Colonic mucosa (tissue), 4 donors: ENCODE data around the gene SOBP. TPM values are rescaled to one million over a fixed set of nuclear protein-coding genes. Genes with fewer than 3 reads are reported as not detected.

Experiments used
- DNase-seq: peaks from one replicate; pipeline ENCODE4 v3.0.0-alpha.2; 2020
- H3K27ac ChIP-seq: fragments of 200-600 bp; one replicate; pipeline ENCODE4 v1.8.0; 2021
- H3K27me3 ChIP-seq: fragments of 200-600 bp; one replicate; pipeline ENCODE4 v1.8.0; 2021
- H3K36me3 ChIP-seq: fragments of 200-600 bp; one replicate; pipeline ENCODE4 v1.8.0; 2021
- H3K4me1 ChIP-seq: fragments of 200-600 bp; one replicate; pipeline ENCODE4 v1.8.0; 2021; ENCODE audit warnings: mild to moderate bottlenecking
- H3K4me3 ChIP-seq: fragments of 200-600 bp; one replicate; pipeline ENCODE4 v1.8.0; 2021
- H3K9ac ChIP-seq, 2 donors: one replicate each; pipeline ENCODE4 v1.7.0; 2013; ENCODE audit warnings: control low read depth in 2 of 2, low read depth in 2 of 2, low read length in 2 of 2
- H3K9me3 ChIP-seq: fragments of 200-600 bp; one replicate; pipeline ENCODE4 v1.8.0; 2021
- intact Hi-C: fragments of 100-400 bp; cut with DNase I; formaldehyde crosslinking; loops from one replicate; pipeline ENCODE4 v1.14.1; 2022
- total RNA-seq, 2 donors: library from RNA; stranded (reverse); fragmentation: NEBNext Ultra II Directional in 1 of 2; extraction: Animal tissue kit (Norgen Biotek cat#: 25700) in 1 of 2; gene quantifications; one replicate each; pipeline ENCODE4 v1.2.1, GENCODE V29; 2021
- TF ChIP-seq, protein P1 (sequence below): fragments of 200-600 bp; IDR thresholded peaks from one replicate; pipeline ENCODE4 v1.8.0; 2022; ENCODE audit warnings: antibody characterized with exemption, mild to moderate bottlenecking
- donor health status: healthy.
- donor health status: DM: no; HTN: no; CAD: no.
- donor health status: DM: no; HTN: no; CAD: no.

SOBP gene
- total RNA-seq, 2 donors from 2014 or later, result 0.67 to 3.4 TPM

DNA sequence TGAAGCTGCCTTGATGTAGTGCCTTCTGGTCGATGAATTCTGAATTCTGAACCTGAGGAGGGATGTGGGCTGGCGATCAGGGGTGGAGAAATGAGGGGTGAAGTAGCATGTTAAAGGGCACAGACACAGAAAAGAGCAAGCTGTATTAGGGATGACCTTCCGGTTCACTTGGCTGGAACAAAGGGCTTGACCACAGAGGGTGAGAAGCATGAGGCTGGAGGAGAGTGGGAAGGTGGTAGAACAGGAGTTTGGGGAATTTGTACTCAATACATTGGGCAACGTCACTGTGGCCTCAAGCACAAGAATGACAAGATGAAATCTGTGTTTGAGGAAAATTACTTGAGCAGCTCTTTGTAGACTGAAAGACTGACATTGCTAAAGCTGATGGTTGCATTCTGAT lies 155.8 kb downstream of the SOBP start:
- no peak for DNase-seq
- Histone ChIP-seq H3K36me3 (no peaks in the 10 kb centered on the region), H3K27ac (no peak overlapping the region), H3K9ac (no peak overlapping the region), H3K9me3 (no peaks in the 10 kb centered on the region), H3K27me3 (no peaks in the 10 kb centered on the region), H3K4me1 (no peaks in the 10 kb centered on the region), H3K4me3 (no peak overlapping the region)
- TF ChIP-seq, protein P1, sequence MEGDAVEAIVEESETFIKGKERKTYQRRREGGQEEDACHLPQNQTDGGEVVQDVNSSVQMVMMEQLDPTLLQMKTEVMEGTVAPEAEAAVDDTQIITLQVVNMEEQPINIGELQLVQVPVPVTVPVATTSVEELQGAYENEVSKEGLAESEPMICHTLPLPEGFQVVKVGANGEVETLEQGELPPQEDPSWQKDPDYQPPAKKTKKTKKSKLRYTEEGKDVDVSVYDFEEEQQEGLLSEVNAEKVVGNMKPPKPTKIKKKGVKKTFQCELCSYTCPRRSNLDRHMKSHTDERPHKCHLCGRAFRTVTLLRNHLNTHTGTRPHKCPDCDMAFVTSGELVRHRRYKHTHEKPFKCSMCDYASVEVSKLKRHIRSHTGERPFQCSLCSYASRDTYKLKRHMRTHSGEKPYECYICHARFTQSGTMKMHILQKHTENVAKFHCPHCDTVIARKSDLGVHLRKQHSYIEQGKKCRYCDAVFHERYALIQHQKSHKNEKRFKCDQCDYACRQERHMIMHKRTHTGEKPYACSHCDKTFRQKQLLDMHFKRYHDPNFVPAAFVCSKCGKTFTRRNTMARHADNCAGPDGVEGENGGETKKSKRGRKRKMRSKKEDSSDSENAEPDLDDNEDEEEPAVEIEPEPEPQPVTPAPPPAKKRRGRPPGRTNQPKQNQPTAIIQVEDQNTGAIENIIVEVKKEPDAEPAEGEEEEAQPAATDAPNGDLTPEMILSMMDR, result no peak
- intact Hi-C loops, result no loop called here

DNA sequence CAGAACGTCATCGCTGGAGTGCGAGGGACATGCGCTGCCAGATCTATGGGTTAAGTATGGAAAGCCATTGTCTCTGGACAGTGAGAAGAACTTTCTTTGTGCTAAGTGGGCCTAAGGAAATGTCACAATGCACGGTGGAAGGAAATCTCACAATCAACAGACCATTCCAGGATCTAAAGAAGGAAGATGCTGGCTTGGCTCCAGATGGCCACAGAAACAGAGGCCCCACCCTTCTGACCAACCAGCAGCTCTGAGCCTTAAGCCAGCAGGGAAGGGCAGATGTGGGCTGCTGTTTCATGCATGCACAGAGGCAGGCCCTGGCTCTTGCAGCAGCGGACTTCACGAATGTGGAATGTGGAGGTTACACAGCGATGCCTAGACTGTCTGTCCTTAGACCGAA lies 156.3 kb downstream of the SOBP start:
- Histone ChIP-seq H3K4me3 (no peak overlapping the region), H3K4me1 (no peaks in the 10 kb centered on the region), H3K27ac (no peak overlapping the region), H3K36me3 (no peaks in the 10 kb centered on the region), H3K9ac (no peak overlapping the region), H3K27me3 (no peaks in the 10 kb centered on the region), H3K9me3 (no peaks in the 10 kb centered on the region)
- peak; percentile 37 for DNase-seq
- TF ChIP-seq, protein P1, result no peak
- intact Hi-C loops, result no loop called here

DNA sequence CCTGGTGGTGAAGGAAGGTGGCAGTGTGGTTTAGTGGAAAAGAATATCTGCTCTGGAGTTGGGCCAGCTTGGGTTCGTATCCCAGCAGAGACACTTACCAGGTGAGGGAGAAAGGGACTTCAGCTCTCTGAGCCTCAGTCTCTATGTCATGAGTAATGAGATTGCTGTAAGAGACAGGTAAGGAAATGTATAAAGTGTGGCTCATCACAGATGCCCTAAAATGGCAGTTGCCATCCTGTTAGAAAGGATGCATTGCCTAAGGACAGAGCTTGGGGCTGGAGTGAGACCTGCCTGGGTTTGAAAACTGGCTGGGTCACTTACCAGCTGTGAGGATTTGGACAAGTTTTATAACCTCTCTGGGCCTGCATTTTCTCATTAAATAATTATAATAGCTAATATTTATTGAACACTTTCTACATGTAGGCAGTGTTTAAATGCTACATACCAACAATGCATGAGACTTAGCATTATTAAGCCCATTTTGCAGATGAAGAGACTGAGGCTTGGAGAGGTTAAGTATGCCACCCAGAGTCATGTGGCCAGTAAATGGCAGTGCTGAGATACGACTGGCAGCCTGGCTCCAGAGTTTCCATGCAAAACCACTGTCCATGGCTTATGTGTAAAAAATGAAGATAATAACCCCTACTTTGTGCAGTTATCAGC lies 157.0 kb downstream of the SOBP start:
- intact Hi-C loops, result no loop called here
- no peak for DNase-seq
- Histone ChIP-seq H3K36me3 (no peaks in the 10 kb centered on the region), H3K27ac (no peak overlapping the region), H3K27me3 (no peaks in the 10 kb centered on the region), H3K4me3 (no peak overlapping the region), H3K9ac (no peak overlapping the region), H3K9me3 (no peaks in the 10 kb centered on the region), H3K4me1 (no peaks in the 10 kb centered on the region)
- TF ChIP-seq, protein P1, result no peak

DNA sequence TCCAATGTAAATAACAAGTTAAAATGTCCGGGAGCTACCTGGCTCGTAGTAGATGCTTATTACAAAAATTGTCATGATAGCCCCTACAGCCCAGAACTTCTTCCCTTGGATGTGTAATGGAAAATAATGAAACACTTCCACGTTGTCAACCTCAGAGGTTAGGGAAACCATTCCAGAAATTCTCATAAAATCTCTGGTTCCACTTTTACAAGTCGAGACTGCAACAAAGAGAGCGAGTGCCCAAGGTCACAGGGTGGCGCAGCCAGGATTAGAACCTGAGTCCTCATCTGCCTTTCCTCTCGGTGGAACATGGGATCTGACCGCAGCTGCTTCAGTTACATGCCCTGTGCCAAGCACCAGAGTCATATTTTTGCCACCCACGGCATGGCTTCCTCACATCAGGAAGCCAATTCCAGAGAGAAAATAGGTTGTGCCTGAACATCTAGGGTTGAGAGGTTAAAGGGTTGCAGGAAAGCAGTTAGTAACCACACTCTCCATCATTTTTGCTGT lies 157.6 kb downstream of the SOBP start:
- no peak overlapping the region for H3K9ac ChIP-seq
- H3K9me3 ChIP-seq, result no peaks in the 10 kb centered on the region
- no peak overlapping the region for H3K27ac ChIP-seq
- intact Hi-C loops, result no loop called here
- no peaks in the 10 kb centered on the region for H3K27me3 ChIP-seq
- H3K4me3 ChIP-seq, result no peak overlapping the region
- TF ChIP-seq, protein P1, result no peak
- DNase-seq, result no peak
- no peaks in the 10 kb centered on the region for H3K4me1 ChIP-seq
- H3K36me3 ChIP-seq, result no peaks in the 10 kb centered on the region

DNA sequence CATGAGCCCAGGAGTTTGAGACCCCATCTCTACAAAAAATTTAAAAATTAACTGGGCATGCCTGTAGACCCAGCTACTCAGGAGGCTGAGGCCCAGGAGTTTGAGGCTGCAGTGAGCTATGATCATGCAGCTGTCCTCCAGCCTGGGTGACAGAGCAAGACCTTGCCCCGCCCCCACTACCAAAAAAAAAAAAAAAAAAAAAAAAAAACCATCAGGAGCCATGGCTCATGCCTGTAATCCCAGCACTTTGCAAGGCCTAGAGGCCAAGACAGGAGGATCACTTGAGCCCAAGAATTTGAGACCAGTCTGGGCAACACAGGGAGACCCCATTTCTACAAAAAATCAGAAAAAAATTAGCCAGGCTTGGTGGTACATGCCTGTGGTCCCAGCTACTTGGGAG lies 159.1 kb downstream of the SOBP start:
- intact Hi-C loops, result no loop called here
- Histone ChIP-seq H3K9ac (no peak overlapping the region), H3K9me3 (no peaks in the 10 kb centered on the region), H3K4me3 (no peak overlapping the region), H3K27ac (no peak overlapping the region), H3K4me1 (peaks cover 4% of the 10 kb centered on the region), H3K27me3 (no peaks in the 10 kb centered on the region), H3K36me3 (no peaks in the 10 kb centered on the region)
- DNase-seq, result no peak
- TF ChIP-seq, protein P1, result no peak
